CD4-positive, alpha-beta T cell treated with Interleukin-4 for 1 hour (primary cell): Measurements from ENCODE around the gene ZDHHC1.
"Not testable (repeated sequence)": the region's sequence is repeated elsewhere in the genome, so short reads cannot be mapped to it uniquely, and the experiment has no call there.

Experiments used
- DNase-seq, 2 donors: peaks; one replicate each; pipeline ENCODE4 v3.0.0-alpha.2; 2020 to 2022

The ZDHHC1 gene

DNA sequence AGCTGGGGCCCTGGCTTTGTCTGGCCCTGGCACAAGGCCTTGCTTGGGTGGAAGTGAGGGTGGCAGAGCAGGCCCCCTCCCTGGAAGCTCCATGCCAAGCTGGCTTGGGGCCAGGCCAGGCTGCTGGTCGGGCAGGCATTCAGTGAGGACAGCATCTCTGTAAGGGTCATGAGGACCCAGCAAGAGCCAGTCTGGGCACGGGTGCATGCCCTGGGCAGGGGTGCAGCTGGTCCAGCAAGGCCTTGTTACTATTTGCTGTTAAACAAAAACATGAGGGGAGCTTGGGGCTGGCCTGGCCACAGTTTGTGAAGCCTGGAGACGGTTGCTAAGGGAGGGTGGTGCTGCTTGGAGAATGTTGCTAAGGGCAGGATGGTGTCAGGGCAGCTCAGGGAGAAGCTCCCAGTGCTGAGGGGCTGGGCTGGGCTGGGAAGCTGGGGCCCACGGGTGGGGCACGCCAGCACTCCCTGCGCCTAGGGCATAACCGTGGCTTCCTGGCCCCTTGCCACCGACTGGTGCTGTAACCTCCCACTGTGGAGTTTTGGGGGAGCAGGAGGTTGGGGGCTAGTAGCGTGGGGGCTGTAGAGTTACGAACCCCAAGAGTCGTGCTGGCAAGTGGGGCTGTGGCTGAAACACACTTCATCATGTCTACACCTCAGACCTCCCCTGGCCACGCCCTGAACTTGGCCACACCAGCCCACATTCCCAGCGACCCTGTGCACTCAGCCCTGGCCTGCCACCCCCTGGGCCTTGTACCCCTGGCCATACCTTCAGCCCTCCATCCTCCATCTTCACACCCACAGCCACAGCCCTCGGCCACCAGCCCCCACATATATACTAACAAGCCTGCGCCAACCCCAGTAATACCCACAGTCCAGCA, 24.6 kb downstream of the ZDHHC1 start:
- DNase-seq, result peak in 1 of 2 donors; percentile 29

DNA sequence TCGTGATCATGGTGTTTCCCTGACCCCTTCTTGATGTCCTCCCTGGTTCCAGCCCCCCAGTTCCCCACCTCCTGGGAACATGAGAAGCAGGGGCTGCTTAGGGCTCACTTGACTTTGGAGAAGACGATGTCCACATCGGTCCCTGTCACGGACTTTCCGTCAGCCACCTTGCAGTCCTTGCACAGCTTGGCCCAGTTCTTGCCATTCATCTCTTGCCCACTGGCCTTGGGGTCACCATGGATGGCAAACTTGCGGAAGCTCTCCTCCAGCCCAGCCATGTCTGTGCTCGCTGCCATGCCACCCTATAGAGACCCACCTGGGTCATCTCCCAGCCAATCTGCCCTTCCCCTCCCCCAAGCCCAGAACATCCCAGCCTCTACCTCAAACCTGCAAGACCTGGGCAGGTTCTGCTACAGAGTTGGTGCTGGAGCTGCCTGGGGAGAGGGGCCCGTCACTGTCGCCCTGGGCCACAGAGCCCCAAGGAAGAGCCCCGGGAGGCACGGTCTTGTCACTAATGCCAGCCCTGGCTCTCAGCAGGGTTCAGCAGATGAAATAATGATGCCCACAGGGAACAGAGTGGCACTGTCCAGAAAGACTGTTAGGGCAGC, 25.4 kb downstream of the ZDHHC1 start:
- no peak for DNase-seq

DNA sequence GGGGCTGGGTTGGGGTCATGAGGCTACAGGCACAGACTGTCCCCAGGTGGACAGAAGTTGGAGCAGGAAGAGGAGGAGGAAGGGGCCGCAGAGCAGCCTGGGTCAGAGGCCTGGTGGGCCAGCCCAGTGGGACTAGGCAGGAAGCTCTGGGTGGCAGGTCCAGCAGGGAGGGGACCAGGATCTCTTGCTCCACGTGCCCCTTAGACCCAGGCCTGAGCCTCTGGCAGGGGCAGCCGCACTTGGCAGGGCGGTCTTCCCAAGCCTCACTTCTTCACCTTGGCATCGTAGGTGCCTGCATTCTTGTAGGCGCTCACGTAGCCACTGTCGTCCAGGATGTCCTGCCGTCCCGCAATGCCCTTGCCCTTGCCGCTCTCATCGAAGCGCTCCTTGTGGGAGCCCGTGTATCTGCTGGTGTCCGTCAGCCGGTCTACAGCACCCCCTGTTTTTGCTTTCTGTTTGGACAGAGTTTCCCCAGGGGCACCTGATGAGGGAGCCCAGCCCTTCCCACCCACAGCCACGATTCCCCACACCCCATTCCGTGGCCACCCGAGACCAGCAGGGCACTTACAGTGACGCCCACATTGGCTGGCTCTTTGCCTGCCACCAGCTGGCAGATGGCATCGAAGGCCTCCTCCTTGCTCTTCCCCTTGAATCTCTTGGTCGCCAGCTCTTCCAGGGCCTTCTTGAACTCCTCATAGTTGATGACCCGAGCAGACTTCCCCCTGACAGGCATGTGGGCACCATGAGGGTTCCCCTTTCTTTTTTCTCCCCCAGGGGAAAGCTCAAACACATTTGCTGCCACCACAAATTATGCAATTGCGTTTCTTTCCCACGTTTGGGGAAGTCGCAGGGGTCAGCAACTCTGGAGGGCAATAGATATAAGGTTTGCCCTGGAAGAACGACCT, 26.1 kb downstream of the ZDHHC1 start:
- DNase-seq, result peak; percentile 10 to 64

DNA sequence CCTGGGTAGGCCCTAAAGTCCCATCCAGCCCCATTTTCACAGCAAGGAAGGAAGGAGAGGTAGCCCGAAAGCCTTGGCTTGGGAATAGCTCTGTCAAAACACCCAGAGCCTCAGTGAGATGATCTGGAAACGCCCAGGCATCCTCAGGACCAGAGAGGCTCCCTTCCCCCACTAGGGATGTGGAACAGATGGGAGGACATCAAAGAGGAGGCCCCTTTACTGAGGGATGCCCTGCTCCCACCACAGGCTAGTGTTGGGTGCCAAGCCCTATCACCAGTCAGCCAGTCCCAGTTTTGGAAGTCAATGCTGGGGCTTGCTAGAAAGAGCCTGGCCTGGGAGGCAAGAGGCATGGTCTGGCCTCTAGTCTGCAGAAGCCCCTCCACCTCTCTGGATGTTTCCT, 27.7 kb downstream of the ZDHHC1 start:
- no peak for DNase-seq

DNA sequence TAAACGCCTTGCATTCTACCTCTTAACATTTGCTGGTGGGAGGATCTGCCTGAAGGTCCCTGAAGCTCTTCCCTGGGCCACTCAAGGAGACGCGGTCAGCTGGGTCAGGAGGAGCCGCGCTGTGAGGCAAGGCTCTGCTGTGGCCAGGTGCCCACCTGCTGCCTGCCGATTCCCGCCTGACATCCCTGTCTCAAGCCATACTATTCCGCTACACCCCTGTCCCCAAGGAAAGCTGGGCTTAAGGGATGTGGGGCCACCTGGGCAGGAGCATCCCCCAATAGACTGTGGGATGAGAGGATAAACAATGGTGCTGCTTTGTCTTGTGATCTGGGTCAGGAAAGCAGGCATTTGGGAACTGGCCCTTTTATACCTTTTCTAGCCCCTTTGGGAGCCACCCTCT, 28.1 kb downstream of the ZDHHC1 start:
- DNase-seq, result no peak

DNA sequence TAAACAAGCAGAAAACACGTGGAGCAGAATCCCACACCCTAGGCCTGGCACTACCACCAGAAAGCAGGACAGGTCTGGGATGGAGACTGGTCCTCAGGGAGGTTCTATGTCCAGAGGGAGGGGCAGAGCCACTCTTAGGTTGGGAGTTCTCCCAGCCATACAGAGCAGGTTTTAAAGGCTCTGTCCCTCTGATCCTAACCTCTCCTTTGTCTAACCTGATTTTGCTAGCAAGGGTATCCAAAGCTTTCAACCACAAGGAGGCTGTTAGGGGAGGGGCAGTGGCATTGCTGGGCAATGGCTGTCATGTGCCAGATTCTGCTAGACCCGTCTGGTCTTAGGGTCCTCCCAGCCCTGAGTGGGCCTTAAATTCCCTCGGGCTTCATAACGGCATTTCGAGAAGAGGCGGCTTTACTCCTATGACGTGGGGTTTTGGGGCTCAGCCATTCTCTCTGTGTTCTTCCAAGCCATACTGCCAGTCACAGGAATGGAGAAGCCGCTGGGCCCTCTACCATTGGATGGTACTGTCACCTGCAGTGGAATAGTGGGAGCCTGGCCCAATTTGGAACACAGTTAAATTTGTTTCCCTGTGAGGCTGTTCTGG, 28.7 kb downstream of the ZDHHC1 start:
- no peak for DNase-seq

DNA sequence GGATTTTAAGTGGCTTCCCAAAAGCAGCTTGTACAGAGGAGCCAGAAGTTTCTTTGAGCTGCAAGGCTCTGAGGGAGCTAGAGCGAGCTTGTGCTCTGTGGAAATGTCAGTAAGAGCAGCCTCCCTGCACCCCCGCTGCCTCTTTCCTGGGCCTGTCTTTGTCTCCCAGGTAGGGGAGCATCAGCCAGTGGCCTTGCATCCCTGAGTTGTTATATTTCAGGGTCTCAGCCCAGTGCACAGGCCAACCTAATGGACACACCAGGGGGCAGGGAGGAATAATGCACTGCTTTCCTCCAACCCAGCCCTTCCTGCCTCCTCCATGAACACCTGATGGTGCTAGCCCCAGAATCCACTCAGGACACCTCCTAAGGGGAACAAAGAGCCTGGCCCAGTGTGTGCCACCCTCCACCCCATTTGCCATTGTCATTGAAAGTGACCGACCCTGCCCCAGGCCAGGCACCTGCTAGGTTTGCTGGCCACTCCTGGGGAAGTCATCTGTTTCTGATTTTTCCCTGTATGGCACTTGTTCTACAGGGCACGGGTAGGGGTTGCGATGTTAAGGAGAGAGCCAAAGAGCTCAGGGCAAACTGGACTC, 29.3 kb downstream of the ZDHHC1 start:
- no peak for DNase-seq

DNA sequence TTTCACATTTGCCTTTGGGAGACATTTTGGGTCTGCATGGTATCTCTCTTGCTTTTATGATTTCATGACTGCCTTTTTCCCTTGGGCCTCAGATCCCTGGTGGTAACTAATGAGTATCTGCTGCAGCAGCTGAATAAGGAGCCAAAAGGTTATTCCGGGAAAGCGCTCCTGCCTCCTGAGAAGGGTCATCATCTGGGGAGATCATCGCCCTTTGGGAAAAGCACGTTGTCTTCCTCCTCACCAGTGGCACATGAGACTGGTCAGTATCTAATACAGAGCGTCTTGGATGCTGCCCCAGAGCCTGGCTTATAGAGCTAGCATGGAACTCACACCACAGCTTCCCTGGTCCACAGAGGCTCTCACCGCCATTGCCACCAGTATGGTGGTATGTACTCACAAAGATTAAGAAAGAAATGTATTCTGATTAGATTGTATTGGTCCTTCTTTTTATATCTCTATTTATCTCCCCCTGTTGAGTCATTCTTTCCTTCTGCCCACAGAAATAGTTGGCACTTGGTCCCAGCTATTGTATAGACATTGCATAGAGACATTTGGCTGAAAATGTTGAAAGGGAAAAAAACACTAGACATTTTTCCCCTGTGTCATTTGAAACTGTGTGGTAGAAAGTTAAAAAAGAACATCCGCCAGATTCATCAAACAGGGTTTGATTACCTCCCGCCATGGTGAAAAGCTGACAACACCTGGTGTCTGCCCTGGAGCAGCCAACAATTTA, 31.3 kb downstream of the ZDHHC1 start:
- DNase-seq, result no peak

DNA sequence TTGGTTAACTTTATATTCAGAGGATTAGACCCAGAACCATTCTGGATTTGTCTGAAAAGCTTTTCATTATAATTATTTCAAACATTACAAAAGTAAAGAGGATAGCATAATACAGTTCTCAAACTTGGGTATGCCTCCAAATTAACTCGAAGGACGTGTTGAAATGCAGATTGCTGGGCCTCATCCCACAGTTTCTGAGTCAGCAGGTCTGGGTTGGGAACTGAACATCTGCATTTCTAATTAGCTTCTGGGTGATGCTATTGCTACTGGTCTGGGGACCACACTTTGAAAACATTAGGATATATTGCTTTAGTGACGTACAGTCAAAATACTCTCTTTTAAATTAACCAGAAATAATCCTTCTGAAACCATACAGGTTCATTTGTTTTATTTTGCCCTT, 33.0 kb downstream of the ZDHHC1 start:
- no peak for DNase-seq

DNA sequence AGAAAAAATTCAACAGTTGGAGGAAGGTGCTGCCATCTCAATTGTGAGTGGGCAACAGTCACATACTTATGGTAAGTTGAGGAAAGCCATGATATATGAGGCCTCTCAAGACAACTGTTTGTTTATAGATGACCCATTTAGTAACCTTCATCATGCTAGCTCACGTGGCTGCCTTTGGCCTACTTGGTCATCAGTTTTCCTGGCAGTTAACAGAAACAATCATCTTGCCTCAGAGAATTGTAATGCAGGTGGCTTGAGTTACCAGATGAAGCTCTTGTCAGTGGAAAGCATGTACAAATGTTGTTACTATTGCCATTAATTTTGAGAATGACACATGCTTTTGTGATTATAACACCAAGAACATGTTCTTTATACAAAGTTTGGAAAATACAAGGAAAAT, 37.6 kb downstream of the ZDHHC1 start:
- DNase-seq, result no peak

DNA sequence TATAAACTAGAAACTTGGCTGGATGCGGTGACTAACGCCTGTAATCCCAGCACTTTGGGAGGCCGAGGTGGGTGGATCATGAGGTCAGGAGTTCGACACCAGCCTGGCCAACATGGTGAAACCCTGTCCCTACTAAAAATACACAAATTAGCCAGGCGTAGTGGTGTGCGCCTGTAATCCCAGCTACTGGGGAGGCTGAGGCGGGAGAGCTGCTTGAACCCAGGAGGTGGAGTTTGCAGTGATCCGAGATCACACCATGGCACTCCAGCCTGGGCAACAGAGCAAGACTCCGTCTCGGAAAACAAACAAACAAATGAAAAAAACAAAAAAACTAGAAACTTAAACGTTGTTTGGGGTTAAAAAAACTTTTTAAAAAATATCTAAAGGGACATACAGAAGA, 40.3 kb downstream of the ZDHHC1 start:
- DNase-seq, result not testable (repeated sequence)

DNA sequence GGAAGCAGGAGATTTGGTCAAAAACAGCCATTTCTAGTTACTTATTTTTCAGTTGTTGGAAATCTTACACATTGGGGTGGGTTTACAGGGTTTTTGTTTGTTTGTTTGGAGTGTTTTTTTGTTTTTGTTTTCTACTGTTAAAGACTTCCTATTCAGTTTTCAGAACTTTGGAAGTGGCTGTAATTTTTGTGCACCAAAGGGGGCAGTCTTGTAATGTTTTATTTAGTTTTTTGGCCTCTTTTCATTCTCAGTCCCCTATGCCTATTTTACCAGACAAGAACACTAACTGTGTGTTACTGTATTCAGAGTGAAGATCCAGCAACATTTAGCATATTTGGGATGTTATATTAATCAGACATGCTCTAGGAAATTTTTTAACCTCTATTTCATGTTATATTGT, 43.6 kb downstream of the ZDHHC1 start:
- DNase-seq, result peak in 1 of 2 donors; percentile 17

DNA sequence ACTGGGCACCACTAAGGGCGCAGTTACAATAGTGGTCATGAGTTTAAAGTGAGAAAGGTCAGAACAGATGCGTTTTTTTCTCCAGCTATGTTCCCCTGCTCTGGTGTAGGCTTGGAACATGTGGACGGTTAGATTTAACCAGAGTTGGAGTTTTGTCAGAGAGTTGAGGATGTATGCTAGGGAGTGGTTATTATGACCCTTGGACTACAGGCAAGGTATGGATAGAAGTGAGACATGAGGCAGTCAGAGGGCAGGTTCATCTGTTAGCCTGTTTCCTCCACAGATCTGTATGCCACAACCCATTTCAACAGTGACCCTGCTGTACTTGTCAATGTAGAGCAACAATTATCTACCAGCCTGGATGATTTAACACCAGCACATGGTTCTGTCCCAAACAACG, 45.6 kb downstream of the ZDHHC1 start:
- DNase-seq, result no peak

DNA sequence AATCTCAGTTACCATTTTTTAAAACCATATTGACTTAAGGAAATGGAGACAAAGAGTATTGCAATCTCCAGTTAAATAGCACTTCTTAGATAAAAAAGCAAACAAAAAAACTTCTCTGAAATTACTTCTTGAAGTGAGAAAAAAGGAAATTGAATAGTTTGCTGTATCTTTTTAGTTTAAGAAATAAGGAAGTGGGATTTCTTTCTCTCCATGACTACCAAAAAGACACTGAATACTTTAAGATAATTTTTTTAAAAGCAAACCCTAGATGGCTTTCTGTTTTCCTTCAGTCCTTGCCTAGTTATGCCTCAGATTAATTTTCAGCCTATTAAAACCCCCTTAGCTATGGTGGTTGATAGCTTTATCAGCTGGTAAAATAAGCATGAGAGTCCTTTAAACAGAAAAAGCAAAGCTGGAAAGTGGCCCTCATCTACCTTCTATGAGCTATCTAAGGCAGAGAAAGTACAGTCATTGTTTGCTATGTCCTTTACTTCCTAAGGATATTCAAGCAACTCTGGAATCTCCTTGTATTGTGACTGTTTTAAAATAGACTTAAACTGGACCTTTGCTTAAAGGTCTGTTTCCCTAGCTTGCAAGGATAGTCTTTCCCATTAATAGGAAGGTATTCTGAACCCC, 51.6 kb downstream of the ZDHHC1 start:
- DNase-seq, result peak in 1 of 2 donors; percentile 5

DNA sequence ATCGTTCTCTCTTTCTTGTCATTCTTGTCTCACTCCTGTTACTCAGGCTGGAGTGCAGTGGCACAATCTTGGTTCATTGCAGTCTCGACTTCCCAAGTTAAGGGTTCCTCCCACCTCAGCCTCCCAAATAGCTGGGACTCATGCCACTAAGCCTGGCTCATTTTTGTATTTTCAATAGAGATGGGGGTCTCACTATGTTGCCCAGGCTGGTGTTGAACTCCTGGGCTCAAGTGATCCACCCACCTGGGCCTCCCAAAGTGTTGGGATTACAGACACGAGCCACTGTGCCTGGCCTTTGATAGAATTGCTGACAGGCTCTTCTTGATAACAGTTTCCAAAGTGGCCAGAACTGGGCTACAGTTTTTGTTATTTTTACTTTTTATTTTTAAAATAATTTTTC, 55.2 kb downstream of the ZDHHC1 start:
- no peak for DNase-seq

DNA sequence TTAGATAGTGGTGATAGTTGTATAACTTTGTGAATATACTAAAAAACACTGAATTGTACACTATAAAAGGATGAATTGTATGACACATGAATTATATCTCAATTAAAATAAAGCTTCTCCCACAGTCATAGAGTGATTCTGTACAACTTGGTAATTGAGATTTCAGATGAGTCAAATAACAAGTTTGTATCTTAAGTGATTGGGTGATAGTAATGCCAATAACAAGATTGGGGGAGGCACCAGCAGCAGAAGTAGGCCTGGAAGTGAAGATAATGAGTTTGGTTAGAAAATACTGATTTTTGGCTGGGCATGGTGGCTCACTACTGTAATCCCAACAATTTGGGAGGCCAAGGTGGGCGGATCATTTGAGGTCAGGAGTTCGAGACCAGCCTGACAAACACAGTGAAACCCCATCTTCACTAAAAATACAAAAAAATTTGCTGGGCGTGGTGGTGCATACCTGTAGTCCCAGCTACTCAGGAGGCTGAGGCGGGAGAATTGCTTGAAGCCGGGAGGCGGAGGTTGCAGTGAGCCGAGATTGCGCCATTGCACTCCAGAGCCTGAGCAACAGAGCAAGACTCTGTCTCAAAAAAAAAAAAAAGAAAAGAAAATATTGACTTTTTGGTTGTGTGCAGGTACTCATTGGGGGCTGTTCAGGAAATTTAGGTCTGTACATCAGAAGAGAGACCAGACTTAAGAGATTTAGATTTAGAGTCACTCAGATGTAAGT, 56.6 kb downstream of the ZDHHC1 start:
- not testable (repeated sequence) for DNase-seq

DNA sequence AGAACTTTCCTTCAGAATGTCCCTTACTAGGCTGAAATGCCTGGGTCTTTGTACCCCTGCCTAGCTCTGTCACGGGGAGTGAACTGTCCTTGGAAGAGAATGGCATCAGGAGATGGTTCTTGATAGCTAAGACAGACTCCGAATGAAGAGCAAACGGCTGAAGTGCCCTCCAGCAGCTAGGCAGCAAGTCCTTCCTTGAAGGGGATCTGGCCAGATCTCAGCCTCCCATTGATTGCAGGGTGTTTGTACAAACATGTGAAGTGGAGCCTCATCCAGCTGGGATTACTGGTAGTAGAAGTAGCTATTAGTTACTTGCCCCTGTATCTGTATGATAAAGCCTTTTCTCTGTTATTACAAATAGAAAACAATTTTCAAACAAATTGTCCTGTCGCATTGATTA, 58.7 kb downstream of the ZDHHC1 start:
- DNase-seq, result no peak

DNA sequence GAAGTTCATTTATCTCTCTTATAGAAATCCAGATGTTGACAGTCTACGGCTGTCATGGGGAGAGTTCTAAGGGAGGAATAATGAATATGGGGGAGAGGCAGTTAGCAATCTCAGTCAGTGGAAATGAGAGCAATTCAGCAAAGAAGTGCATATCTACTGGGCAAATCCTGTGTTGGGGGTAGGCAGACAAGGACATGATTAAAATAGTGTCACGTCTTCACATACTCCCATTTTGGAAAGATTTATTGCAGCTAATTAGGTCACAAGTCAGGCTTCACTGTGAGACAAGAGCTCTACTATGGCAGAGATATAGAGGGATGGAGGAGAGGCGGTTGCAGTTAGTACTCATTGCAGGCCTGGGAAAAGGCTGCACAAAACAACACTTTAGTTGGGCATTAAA, 59.9 kb downstream of the ZDHHC1 start:
- DNase-seq, result no peak

DNA sequence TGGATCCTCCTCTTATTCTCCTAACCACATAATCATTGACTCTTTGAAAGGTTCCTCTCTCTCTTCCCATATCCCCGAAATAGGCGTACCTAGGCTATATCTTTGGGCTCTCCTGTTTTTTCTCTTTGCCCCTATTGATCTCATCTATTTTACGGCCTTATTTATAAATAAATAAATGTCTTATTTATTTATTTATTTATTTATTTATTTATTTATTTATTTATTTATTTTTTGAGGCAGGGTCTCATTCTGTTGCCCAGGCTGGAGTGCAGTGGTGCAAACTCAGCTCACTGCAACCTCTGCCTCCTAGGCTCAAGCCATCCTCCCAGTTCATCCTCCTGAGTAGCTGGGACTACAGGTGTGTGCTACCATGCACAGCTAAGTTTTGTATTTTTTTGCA, 63.8 kb downstream of the ZDHHC1 start:
- DNase-seq, result not testable (repeated sequence)

DNA sequence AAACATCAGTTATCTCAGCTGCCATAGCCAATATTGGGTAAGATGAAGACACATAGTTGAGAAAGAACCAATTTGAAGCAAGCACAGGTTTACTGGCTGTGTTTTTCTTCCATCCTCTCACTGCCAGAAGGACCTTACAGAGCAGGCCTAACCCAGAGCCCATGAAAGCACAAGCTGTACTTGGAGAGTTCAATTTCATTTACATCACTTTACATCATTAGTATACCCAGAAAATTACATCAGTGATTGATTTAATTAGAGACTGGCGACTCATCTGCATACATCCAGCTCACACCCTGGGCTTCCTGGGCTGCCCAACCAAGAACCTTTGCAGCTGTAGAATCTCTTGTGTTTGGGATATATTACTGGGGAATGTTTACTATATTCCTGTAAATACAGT, 66.0 kb downstream of the ZDHHC1 start:
- no peak for DNase-seq

DNA sequence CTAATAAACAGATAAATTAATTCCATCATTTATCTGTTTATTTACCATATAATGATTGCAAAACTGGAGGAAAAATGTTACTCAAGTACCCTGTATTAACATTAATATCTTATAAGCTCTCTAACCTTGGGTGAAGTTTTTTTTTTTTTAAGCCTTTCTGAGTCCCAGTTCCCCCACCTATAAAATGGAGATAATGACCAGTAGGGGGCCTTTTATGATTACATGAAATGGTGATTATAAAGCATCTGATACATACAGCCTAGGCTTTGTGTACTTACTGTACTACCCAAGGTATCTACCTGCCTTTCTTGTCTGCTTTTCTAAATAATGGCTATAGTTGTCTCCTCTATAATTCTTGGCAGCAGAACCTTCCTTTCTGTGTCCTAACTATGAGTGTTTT, 67.1 kb downstream of the ZDHHC1 start:
- peak in 1 of 2 donors; percentile 54 for DNase-seq
